ENCODE data around the gene VPS51. TPM values are rescaled to one million over a fixed set of nuclear protein-coding genes. Genes with fewer than 3 reads are reported as not detected.

Gene VPS51
- total RNA-seq, 3 donors from 2014 or later (not counting 1 experiment from before 2014, with no cell fraction given) = 180 to 197 (median 184) TPM

DNA sequence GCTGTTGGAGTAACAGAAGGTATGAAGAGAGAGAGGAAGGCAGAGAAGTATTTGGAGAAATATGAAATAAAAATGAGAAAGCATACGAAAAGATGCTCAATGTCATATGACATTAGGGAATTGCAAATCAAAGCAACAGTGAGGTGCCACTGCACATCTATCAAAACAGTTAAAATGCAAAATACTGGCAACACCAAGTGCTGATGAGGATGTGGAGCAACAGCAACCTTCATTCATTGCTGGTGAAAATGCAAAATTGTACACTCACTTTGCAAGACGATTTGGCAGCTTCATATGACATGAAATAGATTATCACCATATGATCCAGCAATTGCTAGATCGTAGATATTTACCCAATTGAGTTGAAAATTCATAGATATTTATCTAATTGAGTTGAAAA, 64.6 kb downstream of the VPS51 start:
- no peaks in the 10 kb centered on the region for H3K9me3 Mint-ChIP-seq
- Histone ChIP-seq H3K36me3 (ENCODE audit: control insufficient read depth, insufficient read depth, low read length) (no peaks in the 10 kb centered on the region), H3K27me3 (ENCODE audit: control insufficient read depth, insufficient read depth, low read length) (no peaks in the 10 kb centered on the region), H3K9me3 (ENCODE audit: control insufficient read depth, insufficient read depth, low read length) (no peaks in the 10 kb centered on the region), H3K4me3 (ENCODE audit: low read length) (no peak overlapping the region), H3K4me1 (ENCODE audit: control insufficient read depth, insufficient read depth, low read length) (no peaks in the 10 kb centered on the region), H3K27ac (ENCODE audit: low read length) (no peak overlapping the region)
- TF ChIP-seq, protein P1, sequence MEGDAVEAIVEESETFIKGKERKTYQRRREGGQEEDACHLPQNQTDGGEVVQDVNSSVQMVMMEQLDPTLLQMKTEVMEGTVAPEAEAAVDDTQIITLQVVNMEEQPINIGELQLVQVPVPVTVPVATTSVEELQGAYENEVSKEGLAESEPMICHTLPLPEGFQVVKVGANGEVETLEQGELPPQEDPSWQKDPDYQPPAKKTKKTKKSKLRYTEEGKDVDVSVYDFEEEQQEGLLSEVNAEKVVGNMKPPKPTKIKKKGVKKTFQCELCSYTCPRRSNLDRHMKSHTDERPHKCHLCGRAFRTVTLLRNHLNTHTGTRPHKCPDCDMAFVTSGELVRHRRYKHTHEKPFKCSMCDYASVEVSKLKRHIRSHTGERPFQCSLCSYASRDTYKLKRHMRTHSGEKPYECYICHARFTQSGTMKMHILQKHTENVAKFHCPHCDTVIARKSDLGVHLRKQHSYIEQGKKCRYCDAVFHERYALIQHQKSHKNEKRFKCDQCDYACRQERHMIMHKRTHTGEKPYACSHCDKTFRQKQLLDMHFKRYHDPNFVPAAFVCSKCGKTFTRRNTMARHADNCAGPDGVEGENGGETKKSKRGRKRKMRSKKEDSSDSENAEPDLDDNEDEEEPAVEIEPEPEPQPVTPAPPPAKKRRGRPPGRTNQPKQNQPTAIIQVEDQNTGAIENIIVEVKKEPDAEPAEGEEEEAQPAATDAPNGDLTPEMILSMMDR (IDR thresholded peaks at IDR 0.05) = no peak
- intact Hi-C loops (cut with micrococcal nuclease) = no loop called here
- H3K36me3 Mint-ChIP-seq = no peaks in the 10 kb centered on the region
- ATAC-seq (no peak), DNase-seq (no peak)
- WGBS (ENCODE audit: insufficient coverage) = 84% methylated on average over 2 of the region's 3 CpGs
- H3K27me3 Mint-ChIP-seq (ENCODE audit: low read depth in 2 of 2) = peaks cover 0 to 4% of the 10 kb centered on the region in 2 donors
- no peak overlapping the region for H3K4me3 Mint-ChIP-seq
- no peak overlapping the region for H3K27ac Mint-ChIP-seq
- no peaks in the 10 kb centered on the region for H3K4me1 Mint-ChIP-seq

Other genes starting within 250 kb of the VPS51 start
- 100 to 1,000 TPM; 218 to 246 (median 225) TPM for gene EHD1, start 217.6 kb upstream of the VPS51 start, total RNA-seq
- gene ATG2A, start 179.0 kb upstream of the VPS51 start, total RNA-seq = 100 to 1,000 TPM; 165 to 321 (median 259) TPM
- 10 to 100 TPM; 27.8 to 31.5 (median 28.5) TPM for gene PPP2R5B, start 171.5 kb upstream of the VPS51 start, total RNA-seq
- not detected for gene GPHA2, start 160.3 kb upstream of the VPS51 start, total RNA-seq
- not detected for gene MAJIN, start 124.1 kb upstream of the VPS51 start, total RNA-seq
- under 1 TPM in 1 of 3 donors, not detected in 2; 0.30 TPM for gene BATF2, start 99.2 kb upstream of the VPS51 start, total RNA-seq
- gene ARL2, start 82.1 kb upstream of the VPS51 start, total RNA-seq = 10 to 100 TPM; 19.9 to 20.5 (median 20.2) TPM
- 10 to 100 TPM; 16.9 to 28.1 (median 27.1) TPM for gene SNX15, start 68.8 kb upstream of the VPS51 start, total RNA-seq
- gene SAC3D1, start 55.0 kb upstream of the VPS51 start, total RNA-seq = 1 to 10 TPM; 2.0 to 3.5 (median 2.8) TPM
- gene NAALADL1, start 37.7 kb upstream of the VPS51 start, total RNA-seq = 10 to 100 TPM; 41.6 to 54.1 (median 46.0) TPM
- 1 to 10 TPM; 3.3 to 6.8 (median 3.8) TPM for gene CDCA5, start 12.2 kb upstream of the VPS51 start, total RNA-seq
- 10 to 100 TPM; 49.8 to 60.2 (median 50.8) TPM for gene ZFPL1, start 12.0 kb upstream of the VPS51 start, total RNA-seq
- gene TM7SF2, start 15.7 kb downstream of the VPS51 start, total RNA-seq = 10 to 100 TPM; 17.0 to 23.2 (median 18.6) TPM
- gene ZNHIT2, start 21.5 kb downstream of the VPS51 start, total RNA-seq = 1 to 10 TPM; 5.6 to 6.8 (median 6.1) TPM
- gene FAU, start 25.9 kb downstream of the VPS51 start, total RNA-seq = 100 to 1,000 TPM; 724 to 977 (median 968) TPM
- gene MRPL49, start 26.1 kb downstream of the VPS51 start, total RNA-seq = 10 to 100 TPM; 36.8 to 37.5 (median 36.9) TPM
- 100 to 1,000 TPM in 1 of 3 donors, 10 to 100 TPM in 2; 72.9 to 109 (median 90.2) TPM for gene SYVN1, start 38.3 kb downstream of the VPS51 start, total RNA-seq
- gene SPDYC, start 74.0 kb downstream of the VPS51 start, total RNA-seq = not detected
- gene CAPN1, start 85.7 kb downstream of the VPS51 start, total RNA-seq = 100 to 1,000 TPM; 211 to 256 (median 229) TPM
- gene POLA2, start 165.7 kb downstream of the VPS51 start, total RNA-seq = 10 to 100 TPM; 21.2 to 24.2 (median 22.7) TPM
- gene CDC42EP2, start 218.7 kb downstream of the VPS51 start, total RNA-seq = 1 to 10 TPM; 1.4 to 1.5 (median 1.5) TPM
- gene DPF2, start 237.6 kb downstream of the VPS51 start, total RNA-seq = 100 to 1,000 TPM in 1 of 3 donors, 10 to 100 TPM in 2; 69.6 to 102 (median 89.1) TPM

All from natural killer cell (primary cell).